HG03558 (cell line): Measurements from ENCODE around the gene UAP1L1.
"Not testable (repeated sequence)": the region's sequence is repeated elsewhere in the genome, so short reads cannot be mapped to it uniquely, and the experiment has no call there.

Source experiments
- ATAC-seq: cut with Tn5 transposase; IDR thresholded peaks from one replicate; pipeline ENCODE4 v1.9.1; 2021; ENCODE audit warnings: moderate number of reproducible peaks; ENCODE audit not compliant: unreplicated experiment; ENCODE audit errors: extremely low read depth

UAP1L1 gene, protein sequence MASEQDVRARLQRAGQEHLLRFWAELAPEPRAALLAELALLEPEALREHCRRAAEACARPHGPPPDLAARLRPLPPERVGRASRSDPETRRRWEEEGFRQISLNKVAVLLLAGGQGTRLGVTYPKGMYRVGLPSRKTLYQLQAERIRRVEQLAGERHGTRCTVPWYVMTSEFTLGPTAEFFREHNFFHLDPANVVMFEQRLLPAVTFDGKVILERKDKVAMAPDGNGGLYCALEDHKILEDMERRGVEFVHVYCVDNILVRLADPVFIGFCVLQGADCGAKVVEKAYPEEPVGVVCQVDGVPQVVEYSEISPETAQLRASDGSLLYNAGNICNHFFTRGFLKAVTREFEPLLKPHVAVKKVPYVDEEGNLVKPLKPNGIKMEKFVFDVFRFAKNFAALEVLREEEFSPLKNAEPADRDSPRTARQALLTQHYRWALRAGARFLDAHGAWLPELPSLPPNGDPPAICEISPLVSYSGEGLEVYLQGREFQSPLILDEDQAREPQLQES

DNA sequence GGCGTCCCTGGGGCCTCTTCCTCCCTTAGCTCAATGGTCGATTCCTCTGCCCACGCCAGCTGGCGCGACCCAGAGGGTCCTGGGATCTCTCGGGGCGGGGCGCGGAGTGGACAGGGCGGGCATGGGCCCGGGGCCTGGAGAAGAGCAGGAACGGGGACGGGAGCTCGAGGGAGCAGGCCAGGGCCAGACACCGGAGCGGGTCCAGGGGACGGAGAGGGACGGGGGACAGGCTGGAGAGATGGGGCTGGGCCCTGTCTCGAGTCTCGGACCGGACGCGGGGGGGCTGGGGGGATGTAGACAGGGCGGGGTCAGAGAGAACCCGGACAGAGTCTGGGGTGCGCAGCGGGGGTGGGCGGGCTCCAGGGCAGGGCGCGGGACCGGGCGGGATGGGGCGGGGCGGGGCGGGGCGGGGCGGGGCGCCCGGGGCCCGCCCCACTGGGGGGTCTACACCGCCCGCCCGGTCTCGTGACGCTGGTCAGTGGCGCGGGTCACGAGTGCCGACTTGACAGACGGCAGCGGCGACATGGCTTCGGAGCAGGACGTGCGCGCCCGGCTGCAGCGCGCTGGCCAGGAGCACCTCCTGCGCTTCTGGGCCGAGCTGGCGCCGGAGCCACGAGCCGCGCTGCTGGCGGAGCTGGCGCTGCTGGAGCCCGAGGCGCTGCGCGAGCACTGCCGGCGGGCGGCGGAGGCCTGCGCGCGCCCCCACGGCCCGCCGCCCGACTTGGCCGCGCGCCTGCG is at the start of gene UAP1L1:
Gene UAP1L1 (plus strand): TSS at position 508 of the 738 bp plus-strand sequence. CDS start 16 bp downstream, at position 524.
- no peak for ATAC-seq

DNA sequence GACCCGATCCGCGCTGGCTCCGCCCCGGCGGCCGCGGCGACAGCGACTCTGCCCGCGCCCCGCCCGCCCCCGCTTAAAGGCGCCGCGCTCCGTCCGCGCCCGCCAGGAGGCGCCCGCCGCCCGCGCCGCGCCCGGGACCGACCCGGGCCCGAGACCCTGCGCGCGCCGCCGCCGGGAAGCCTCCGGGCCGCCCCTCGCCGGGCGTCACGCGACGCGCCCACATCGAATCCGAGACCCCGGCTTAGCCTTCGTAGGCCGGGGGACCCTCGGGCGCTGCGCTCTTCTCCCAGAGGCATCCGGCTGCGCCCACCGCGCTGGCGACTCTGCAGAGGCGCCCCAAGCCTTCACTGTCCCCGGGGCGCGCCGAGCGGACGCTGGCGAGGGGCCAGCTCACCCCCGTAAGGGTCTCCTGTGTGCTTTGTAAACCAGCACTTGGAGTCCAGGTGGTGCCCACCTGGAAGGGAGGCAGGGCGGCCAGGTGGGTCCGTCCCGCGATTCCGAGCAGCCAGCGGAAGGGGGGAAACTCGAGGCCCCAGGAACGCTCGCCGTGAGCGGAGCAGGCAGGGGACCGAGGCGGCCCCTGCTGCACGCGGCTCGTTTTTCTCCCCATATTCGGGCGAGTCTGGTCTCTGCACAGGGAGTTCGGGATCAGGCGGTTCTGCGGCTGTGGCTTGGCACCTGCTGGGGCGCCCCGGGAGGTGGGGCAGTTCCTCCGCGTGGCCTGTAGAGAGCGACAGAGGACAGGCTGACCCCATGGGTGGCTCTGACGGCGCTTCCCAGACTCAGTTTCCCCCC is 48.9 kb upstream of the UAP1L1 start:
- no peak for ATAC-seq

DNA sequence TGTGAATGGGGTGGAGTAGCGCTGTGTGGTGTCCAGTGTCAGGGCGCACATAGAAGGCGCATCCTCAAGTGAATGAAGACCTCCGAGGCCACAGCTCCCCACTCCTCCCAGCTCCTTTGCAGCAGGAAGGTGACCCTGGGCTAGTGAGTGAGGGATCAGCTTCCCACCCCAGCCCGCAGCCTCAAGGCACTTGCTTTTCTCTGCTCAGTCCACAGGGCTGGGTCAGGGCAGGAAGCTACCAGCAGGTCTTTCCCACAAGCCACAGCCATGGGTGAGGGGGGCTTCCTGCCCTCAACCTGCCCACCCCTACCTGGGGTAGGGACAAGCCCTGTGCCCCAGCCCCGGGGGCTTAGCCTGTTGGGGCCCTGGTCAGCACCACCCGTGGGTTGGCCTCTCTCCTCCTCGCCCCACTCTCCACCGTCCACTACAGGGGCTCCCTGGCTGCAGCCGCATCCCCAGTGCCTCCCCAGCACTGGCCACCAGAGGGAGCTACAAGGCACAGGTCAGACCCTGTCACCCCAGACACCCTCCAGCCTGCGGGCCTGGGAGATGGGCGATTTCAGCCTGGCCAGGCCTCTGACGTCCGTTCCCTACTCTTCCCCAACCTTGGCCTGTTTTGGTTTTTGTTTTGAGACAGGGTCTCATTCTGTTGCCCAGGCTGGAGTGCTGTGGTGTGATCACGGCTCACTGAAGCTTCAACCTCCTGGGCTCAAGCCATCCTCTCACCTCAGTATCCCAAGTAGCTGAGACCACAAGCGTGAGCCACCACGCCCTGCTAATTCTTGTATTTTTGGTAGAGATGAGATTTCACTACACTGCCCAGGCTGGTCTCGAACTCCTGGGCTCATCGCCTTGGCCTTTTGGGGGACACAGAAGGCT is 48.0 kb upstream of the UAP1L1 start:
- no peak for ATAC-seq

DNA sequence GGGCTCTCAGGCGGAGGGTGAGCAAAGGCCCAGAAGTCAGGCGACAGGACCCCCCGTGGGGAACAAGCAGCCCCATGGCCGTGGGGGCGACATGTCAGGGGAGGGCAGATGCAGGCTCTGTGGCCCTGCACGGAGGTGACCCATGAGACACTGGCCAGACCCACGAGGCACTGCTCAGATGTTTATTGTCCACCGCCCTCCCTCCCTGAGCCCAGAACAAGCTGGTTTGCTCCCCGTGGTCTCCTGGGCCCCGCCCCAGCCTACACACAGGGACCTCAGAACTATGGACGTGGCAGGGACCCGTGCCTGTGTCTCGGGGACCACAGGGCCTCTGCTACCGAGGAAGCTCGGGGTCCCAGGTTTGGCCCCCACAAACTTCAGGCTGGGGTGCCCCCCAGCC is 47.3 kb upstream of the UAP1L1 start:
- no peak for ATAC-seq

DNA sequence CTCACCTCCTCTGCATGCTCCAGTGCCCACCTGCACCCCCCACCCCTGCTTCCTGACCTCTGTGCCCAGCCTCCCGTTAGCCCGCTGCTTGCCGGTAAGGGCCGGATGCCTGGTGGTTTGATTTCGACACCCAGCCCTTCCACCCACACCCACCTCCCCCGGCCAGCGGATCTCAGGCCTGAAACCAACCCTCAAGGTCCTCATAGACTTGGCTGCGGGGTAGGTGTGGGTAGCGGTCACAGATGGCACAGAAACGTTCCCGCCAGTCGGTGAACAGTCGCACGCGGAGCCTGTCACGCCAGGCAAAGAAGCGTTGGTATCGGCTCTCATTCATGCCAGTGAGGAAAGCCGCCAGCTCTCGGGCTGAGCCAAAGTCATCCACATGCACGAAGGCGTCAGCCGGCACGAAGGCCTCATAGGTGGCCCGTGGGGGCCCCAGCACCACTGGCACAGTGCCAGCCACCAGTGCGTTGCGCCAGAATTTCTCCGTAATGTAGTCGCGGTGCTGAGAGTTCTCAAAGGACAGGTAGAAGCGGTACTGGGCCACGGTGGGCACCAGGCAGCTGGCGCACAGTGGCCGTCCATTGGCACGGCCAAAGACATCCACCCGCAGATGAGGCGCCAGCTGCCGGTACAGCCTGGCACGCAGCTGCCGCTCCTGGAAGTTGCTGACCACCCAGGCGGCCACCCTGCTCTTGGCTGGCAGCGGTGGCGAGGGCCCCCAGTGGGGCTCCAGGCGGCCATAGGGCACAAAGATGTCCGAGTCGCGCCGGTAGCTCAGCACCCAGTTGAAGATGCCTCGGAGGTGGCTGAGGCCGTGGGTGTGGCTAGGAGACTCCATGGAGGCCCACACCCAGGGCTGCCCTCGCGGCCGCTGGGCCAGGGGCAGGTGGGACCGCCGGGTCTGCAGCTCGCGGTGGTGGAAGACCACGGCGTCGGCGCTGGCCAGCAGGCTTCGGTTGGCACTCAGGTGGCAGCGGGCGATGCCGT is 46.5 kb upstream of the UAP1L1 start:
- no peak for ATAC-seq

DNA sequence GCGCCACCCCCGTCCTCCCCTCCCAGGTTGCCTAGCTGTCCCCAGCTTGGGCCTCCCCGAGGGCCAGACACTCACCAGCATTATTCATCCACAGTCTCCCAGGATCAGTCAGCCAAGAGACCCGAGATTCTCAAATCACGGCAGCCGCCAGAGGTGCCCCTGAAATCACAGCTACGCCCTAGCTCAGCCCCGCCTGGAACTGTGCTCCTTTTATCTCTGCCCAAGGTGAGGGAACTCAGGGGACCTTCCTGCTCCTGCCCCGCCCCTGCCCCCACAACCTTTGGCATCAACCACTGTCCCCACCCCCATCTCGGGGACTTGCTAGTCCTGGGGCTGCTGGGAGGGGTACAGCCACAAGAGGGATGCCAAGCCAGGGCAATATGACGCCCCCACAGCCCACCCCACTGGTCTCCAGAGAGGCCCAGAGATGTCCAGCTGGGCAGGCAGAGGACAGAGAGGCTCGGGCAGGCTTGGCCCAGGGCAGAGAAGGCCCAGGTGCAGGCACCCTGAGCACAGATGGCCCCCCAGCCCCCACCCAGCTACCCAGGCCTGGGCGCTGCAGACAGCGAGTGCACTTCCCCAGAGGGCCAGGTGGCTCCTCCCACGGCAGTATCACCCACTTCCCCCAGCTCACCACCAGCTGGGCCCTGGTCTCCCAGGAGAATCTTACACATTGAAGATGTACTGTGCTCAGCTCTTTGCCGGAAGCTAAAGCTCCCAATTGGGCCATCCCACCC is 45.2 kb upstream of the UAP1L1 start, which contains the start of gene FUT7:
Gene FUT7 (minus strand): TSS at position 185 of the 737 bp plus-strand sequence. CDS start 97 bp downstream, at position 88.
- no peak for ATAC-seq

DNA sequence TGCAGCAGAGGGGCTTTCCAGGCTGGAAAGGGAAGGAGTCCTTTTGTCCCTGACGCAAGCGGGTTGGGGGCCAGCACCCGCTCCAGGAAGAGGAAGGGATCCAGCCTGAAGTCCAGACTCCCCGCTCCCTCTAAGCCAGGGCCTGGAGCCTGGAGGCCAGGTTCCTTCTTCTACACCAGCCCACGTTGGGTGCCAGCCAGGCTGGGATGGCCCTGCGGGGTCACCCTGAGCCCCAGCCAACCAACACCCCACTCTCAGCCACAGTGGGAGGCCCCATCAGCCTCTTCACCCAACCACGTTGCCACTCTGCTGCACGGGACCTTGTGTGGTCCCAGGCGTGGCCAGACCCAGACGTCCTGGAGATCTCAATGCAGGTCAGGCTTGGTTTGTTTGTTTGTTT is 44.5 kb upstream of the UAP1L1 start:
- no peak for ATAC-seq

DNA sequence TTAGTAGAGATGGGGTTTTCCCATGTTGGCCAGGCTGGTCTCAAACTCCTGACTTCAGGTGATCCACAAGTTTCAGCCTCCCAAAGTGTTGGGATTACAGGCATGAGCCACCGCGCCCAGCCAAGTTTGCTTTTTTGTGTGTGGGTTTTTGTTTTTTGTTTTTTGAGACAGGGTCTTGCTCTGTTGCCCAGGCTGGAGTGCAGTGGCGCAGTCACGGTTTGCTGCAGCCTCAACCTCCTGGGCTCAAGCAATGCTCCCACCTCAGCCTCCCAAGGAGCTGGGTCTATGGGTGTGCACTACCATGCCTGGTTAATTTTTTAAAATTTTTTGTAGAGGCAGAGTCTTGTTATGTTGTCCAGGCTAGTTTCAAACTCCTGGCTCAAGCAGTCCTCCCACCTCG is 43.8 kb upstream of the UAP1L1 start:
- ATAC-seq, result not testable (repeated sequence)

DNA sequence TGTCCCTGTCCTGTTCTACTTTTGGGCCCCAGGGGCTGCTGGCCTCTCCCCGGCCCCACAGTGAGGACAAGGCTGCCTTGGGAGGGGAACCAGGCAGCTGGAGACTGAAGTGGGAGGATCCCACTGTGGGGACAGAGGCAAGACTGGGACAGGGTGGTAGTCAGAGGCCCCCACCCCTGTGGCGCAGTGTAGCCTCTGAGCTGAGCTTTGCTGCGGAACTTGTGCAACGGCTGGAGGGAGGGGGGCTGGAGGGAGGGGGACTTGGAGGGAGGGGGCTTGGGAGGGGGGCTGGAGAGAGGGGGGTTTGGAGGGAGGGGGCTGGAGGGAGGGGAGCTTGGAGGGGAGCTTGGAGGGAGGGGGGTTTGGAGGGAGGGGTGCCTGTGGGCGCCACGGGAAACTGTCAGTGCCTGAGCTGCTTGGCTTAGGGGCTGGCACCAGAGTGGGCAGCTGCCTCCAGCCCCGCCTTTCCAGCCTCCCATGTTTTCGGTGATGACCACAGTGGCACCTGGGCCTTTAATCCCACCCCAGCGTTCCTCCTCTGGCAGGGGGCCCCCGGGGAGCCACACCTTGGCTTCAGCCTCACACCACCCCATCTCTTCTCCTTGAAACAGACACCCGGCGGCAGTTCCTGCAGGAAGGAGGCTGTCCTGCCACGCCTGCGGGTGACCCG is 43.1 kb upstream of the UAP1L1 start:
- ATAC-seq, result no peak

DNA sequence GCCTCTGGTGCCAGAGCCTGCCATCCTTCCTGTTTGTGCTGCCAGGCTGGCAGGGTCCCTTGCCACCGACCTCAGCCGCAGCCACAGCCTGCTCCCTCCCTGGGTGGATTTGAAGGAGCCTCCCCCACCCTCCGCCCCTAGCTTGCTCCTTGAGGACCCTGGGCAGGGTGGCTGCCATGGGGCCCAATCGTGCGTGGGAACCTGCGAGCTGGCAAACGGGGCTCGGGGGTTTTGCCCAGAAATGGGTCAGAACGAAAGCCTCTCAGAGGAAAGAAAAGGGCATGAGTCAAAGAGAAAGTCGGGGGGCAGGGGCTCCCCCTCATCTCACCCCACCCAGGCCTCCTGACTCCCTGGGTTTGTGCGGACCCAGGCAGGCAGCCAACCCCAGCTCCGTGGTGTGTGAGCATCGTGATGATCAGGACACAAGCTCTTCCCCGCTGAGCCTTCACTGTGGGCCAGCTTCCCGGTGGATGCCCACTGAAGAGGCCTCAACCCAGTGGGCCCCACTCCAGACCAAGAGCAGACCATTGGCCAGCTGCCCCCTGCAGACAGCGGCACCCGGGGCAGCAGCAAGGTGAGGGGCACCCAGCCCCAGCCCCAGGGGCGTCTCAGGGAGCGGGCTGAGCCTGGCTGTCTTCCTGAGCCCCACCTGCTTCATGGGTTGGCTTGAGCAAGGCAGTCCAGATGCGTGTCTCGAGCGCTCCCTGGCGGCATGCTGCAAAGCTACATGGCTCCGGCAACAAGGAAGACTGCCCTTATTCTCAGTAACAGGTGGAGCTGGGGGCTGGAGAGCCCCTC is 42.4 kb upstream of the UAP1L1 start:
- ATAC-seq, result no peak

DNA sequence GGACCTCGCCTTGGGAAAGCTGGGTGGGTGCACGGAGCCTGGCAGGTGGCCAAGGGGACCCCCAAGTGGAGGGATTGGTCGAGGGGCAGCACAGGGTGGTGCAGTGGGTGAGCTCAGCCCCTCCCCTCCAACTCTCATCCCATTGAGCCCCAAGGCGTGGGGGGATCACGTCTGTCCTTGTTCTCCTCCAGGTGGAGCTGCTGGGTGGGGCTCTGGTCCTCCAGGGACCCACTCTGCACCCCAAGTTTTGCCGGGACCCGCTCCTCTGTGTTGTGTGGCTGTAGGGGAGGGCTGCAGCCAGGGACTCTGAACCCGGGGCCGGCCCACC is 41.8 kb upstream of the UAP1L1 start:
- ATAC-seq, result no peak

DNA sequence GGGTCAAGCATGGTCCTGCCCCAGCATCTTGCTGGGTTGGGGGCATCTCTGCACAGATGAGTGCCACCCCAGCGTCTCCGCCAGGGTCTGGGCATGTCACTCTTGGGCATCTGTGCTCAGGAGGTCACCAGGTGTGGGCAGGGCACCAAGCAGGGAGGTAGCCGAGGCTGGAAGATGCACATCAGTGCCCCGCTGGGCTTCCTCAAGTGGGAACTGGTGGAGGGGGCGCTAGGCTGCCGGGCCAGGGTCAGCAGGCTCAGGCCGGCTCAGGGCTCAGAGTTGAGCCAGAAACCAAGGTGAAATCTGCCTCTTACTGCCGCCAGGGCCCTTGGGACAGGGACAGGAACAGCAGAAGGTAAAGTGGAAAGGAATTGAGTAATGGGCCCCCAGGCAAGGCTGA is 41.4 kb upstream of the UAP1L1 start:
- no peak for ATAC-seq

DNA sequence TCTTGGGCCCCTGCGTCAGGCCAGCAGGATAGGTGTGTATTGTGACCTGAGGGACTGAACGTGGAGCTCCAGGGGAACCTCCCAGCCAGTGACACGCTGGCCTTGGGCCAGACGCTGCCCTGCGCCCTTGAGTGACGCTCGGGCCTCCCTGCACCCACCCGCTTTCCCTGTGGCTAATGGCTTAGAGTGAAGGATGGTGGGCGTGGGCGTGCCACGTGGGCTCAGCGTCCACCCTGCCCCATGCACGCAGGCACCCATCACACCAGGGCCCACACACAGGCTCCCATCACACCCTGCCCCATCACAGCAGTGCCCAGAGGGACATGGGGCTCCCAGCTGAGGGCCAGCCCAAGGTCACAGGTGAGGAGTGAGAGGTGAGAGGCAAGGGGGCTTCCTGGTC is 40.3 kb upstream of the UAP1L1 start:
- no peak for ATAC-seq

DNA sequence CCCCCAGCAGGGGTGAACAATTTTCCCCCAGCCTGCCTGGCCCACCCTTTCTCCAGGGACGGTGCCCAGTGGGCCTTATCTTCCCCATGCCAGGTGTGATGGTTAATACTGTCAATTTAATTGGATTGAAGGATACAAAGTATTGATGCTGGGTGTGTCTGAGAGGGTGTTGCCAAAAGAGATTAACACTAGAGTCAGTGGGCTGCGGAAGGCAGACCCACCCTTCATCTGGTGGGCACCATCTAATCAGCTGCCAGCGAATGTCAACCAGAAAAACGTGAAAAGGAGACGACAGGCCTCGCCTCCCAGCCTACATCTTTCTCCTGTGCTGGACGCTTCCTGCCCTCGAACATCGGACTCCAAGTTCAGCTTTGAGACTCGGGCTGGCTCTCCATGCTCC is 39.8 kb upstream of the UAP1L1 start:
- ATAC-seq, result no peak

DNA sequence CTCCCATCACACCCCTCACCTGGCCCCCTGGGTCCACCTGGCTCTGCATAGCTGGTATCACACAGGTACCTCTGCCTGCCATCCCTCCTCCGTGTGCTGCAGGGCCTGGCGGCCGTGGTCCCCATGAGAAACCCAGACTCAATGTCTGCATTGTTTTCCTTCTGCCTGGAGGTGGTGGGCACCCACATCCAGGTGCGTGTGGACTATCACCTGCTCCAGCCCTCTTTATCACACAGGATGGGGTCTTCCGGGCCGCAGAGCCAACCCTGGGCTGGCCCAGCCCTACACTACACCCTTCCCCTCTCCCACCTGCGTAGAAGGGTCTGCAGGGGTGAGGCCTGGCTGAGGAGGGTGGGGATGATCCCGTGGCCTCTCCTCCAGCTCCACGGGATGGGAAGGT is 38.4 kb upstream of the UAP1L1 start:
- ATAC-seq, result no peak

DNA sequence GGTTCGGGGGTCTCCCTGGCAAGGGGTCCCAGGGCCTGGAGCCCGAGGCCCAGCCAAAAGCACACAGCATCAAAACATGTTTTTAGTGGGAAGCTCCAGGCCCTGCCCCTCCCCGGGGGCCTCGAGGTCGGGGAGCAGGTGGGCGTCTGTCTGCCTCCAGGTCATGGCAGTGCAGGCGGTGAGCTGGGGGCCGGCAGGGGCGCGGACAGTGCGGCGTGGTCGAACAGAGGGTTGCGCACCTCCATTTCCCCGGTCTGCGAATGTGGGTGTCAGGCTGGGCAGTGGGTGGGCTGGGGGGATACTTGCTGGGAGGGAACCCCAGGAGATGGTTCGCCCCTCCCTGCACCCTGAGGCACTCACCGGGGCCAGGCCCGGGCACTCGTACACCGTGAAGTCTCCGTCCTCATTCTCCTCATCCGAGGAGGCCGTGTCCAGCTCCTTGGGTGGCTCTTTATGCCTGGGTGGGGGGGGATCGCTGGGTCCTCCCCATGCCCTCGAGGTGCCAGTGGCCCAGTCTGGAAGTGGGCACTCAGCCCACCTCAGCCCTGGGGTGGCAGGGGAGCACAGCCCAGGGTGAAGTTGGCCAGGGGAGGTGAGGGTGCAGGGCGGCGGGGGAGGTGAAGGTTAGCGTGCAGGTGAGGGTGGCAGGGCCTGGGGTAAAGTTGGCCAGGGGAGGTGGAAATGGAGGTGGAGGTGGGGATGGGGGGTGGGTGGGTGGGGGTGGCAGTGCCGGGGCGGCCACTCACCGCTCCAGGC is 37.5 kb upstream of the UAP1L1 start:
- no peak for ATAC-seq
